ENCODE measurements around the gene FAM163B. TPM values are rescaled to one million over a fixed set of nuclear protein-coding genes. Genes with fewer than 3 reads are reported as not detected.

FAM163B gene
- total and polyA plus RNA-seq, 7 experiments from 2014 or later, result not detected

DNA sequence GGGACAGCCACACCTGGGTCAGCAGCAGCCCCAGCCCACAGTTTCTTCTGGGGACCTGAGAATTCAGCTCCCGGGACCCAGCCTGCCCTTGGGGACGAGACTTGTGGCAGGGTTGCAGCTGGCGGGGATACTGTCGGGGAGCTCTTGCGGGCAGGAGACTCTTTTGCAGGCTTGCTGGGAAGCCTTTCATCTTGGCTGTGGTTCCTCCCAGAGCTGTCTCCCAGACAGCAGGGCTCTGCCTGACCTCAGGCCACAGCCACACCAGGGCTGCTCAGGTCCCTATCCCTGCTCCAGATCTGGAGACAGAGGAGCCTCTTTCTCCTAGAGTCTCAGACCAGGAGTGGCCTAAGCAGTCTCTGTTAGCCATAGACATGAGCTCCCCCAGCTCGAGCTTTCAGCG is 79.7 kb downstream of the FAM163B start:
- CTCF ChIA-PET, result interaction anchor here (0.8 to 1.0 kb wide), 2 partner anchors 30 to 180 kb away, joined by 3 read pairs; no protein-coding TSS in a partner anchor

DNA sequence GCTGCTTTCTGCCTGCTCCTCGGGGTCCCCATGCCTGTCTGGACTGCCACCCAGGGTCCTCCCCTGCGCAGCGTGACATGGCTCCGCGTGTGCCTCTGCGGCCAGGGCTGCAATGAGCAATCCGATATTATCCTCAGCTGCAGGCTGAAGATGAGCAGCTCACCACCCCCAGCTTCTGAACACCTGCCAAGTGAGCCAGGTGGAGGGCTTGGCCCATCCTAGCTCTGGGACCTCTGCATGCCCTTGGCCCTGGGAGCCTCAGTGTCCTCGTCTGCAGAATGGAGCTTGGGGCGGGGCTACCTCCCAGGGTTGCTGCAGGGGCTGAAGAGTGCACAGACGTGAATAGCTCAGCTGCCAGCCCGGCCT is 80.3 kb downstream of the FAM163B start:
- intact Hi-C loops (cut with micrococcal nuclease), result no loop called here
- DNase-seq, result no peak
- Histone ChIP-seq H3K36me3 (ENCODE audit: control insufficient read depth in 2 of 3, insufficient read depth in 3 of 3, low read length in 3 of 3) (no peaks in the 10 kb centered on the region), H3K9me3 (ENCODE audit: control insufficient read depth in 2 of 3, low read length in 3 of 3) (no peaks in the 10 kb centered on the region), H3K27ac (ENCODE audit: low read depth, low read length) (no peak overlapping the region), H3K4me3 (ENCODE audit: low read length) (no peak overlapping the region), H3K27me3 (ENCODE audit: control insufficient read depth in 2 of 2, insufficient read depth in 2 of 2, low read length in 2 of 2) (no peaks in the 10 kb centered on the region), H3K4me1 (ENCODE audit: control insufficient read depth in 2 of 2, insufficient read depth in 2 of 2, low read length in 2 of 2) (peaks cover 0 to 23% of the 10 kb centered on the region in 2 donors)
- no peak overlapping the region for H3K4me3 Mint-ChIP-seq
- ChIA-PET CTCF (interaction anchor here (0.8 to 1.0 kb wide), 2 partner anchors 29 to 180 kb away, joined by 3 read pairs; no protein-coding TSS in a partner anchor), POLR2A (no interaction called here)
- no peak overlapping the region for H3K27ac Mint-ChIP-seq
- H3K36me3 Mint-ChIP-seq, result no peaks in the 10 kb centered on the region
- peaks cover 0 to 19% (median 7%) of the 10 kb centered on the region in 5 donors for H3K27me3 Mint-ChIP-seq
- peaks cover 0 to 5% (median 0%) of the 10 kb centered on the region in 11 donors for H3K9me3 Mint-ChIP-seq
- H3K4me1 Mint-ChIP-seq, result peaks cover 7 to 32% (median 20%) of the 10 kb centered on the region in 7 donors
- no peak for ATAC-seq

More for the DNA sequence above, 79.7 kb downstream of the FAM163B start:
- ATAC-seq (no peak), DNase-seq (no peak)
- Histone ChIP-seq H3K4me1 (ENCODE audit: control insufficient read depth in 2 of 2, insufficient read depth in 2 of 2, low read length in 2 of 2) (peaks cover 0 to 28% of the 10 kb centered on the region in 2 donors), H3K9me3 (ENCODE audit: control insufficient read depth in 2 of 3, low read length in 3 of 3) (no peaks in the 10 kb centered on the region), H3K36me3 (ENCODE audit: control insufficient read depth in 2 of 3, insufficient read depth in 3 of 3, low read length in 3 of 3) (no peaks in the 10 kb centered on the region), H3K4me3 (ENCODE audit: low read length) (no peak overlapping the region), H3K27me3 (ENCODE audit: control insufficient read depth in 2 of 2, insufficient read depth in 2 of 2, low read length in 2 of 2) (no peaks in the 10 kb centered on the region), H3K27ac (ENCODE audit: low read depth, low read length) (no peak overlapping the region)
- no peaks in the 10 kb centered on the region for H3K36me3 Mint-ChIP-seq
- intact Hi-C loops (cut with micrococcal nuclease), result no loop called here
- H3K27me3 Mint-ChIP-seq, result peaks cover 0 to 19% (median 7%) of the 10 kb centered on the region in 5 donors
- H3K27ac Mint-ChIP-seq, result no peak overlapping the region
- peaks cover 7 to 32% (median 23%) of the 10 kb centered on the region in 7 donors for H3K4me1 Mint-ChIP-seq
- no peak overlapping the region for H3K4me3 Mint-ChIP-seq
- POLR2A ChIA-PET, result interaction anchor here (0.7 kb wide), 1 partner anchor 20 kb away, joined by 3 read pairs; no protein-coding TSS in a partner anchor
- H3K9me3 Mint-ChIP-seq, result peaks cover 0 to 5% (median 0%) of the 10 kb centered on the region in 11 donors

DNA sequence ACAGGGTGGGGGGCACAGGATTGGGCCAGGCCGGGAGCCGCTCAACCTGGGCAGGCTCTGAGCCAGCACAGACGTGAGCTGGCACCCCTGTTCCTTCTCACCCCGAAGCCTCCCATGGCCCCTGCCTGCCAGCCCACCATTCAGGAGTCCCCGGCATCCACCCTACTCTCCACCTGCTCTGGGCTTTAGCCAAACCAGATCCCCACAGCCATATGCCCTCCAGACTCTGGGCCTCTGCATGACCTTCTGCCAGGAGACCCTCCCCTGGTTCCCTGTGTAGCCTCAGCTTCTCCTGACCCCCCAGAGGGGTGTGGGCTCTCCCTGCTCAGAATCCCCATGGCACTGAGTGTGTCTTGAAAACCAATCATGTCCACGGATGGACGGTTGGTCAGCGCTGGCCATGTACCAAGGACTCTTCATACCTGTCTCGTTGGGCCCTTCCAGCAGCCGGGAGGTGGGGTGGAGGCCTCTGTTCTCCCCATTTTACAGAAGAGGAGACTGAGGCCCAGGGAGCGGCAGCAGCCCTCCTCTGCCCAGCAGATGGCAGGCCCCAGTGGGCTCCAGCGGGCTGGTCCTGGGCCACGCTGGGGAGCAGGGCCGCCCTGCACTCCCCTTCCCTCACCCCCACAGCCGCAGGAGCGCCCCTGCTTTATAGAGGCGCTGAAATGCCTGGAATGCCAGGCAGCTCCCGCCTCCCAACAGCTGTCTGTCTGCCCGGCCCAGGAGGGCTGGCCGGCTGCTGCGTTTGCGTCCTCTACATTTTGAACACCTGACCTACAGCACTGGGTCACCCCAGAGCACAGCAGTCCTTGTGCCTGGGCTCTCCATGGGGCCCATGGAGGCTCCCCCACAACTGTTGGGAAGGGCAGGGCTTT is 81.0 kb downstream of the FAM163B start:
- ATAC-seq (no peak), DNase-seq (no peak)
- no peak overlapping the region for H3K27ac ChIP-seq (ENCODE audit: low read depth, low read length)
- no peak overlapping the region for H3K4me3 ChIP-seq (ENCODE audit: low read length)
- H3K9me3 ChIP-seq (ENCODE audit: control insufficient read depth in 2 of 3, low read length in 3 of 3), result no peaks in the 10 kb centered on the region
- H3K27me3 ChIP-seq (ENCODE audit: control insufficient read depth in 2 of 2, insufficient read depth in 2 of 2, low read length in 2 of 2), result no peaks in the 10 kb centered on the region
- intact Hi-C loops (cut with micrococcal nuclease), result no loop called here
- Mint-ChIP-seq H3K4me1 (peaks cover 5 to 26% (median 15%) of the 10 kb centered on the region in 7 donors), H3K27me3 (peaks cover 0 to 15% (median 6%) of the 10 kb centered on the region in 5 donors), H3K27ac (no peak overlapping the region), H3K9me3 (peaks cover 0 to 5% (median 0%) of the 10 kb centered on the region in 11 donors), H3K4me3 (no peak overlapping the region), H3K36me3 (no peaks in the 10 kb centered on the region)
- peaks cover 0 to 17% of the 10 kb centered on the region in 2 donors for H3K4me1 ChIP-seq (ENCODE audit: control insufficient read depth in 2 of 2, insufficient read depth in 2 of 2, low read length in 2 of 2)
- CTCF ChIA-PET, result interaction anchor here (1.0 kb wide), 1 partner anchor 29 kb away, joined by 3 read pairs; no protein-coding TSS in a partner anchor
- H3K36me3 ChIP-seq (ENCODE audit: control insufficient read depth in 2 of 3, insufficient read depth in 3 of 3, low read length in 3 of 3), result no peaks in the 10 kb centered on the region
- POLR2A ChIA-PET, result no interaction called here

DNA sequence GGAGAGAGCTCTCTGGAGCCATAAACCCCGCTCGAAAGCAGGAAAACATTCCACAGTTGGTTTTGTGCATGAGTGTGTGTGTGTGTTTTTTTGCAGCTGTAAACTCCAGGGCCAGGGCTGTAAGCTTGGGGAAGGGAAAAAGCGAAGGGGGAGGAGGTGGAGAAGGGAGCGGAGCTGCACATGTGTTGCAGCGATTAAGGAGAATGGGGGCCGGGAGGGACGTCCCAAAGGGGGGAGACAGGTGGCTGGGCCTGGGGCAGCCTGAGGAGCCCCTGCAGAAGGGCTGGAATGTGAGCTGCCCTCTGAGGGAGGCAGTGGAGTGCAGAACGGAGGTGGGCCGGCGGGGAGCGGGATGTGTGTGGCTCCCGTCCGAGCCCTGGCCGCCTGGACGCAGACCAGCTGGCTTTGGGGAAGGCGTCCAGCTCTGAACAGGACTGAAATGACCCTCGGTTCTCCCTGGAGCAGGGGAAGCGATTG is 81.7 kb downstream of the FAM163B start:
- Mint-ChIP-seq H3K4me3 (peak overlapping the region in 1 of 10 donors; percentile 38), H3K9me3 (peaks cover 0 to 2% (median 0%) of the 10 kb centered on the region in 11 donors), H3K4me1 (peaks cover 0 to 19% (median 9%) of the 10 kb centered on the region in 7 donors), H3K27me3 (peaks cover 0 to 10% (median 0%) of the 10 kb centered on the region in 5 donors), H3K27ac (peak overlapping the region in 1 of 9 donors; percentile 89), H3K36me3 (no peaks in the 10 kb centered on the region)
- CTCF ChIA-PET, result no interaction called here
- POLR2A ChIA-PET, result no interaction called here
- no peaks in the 10 kb centered on the region for H3K9me3 ChIP-seq (ENCODE audit: control insufficient read depth in 2 of 3, low read length in 3 of 3)
- intact Hi-C loops (cut with micrococcal nuclease), result no loop called here
- H3K36me3 ChIP-seq (ENCODE audit: control insufficient read depth in 2 of 3, insufficient read depth in 3 of 3, low read length in 3 of 3), result no peaks in the 10 kb centered on the region
- no peak overlapping the region for H3K4me3 ChIP-seq (ENCODE audit: low read length)
- ATAC-seq (no peak), DNase-seq (no peak)
- H3K27ac ChIP-seq (ENCODE audit: low read depth, low read length), result no peak overlapping the region
- H3K4me1 ChIP-seq (ENCODE audit: control insufficient read depth in 2 of 2, insufficient read depth in 2 of 2, low read length in 2 of 2), result peaks cover 0 to 9% of the 10 kb centered on the region in 2 donors
- H3K27me3 ChIP-seq (ENCODE audit: control insufficient read depth in 2 of 2, insufficient read depth in 2 of 2, low read length in 2 of 2), result no peaks in the 10 kb centered on the region

Other genes with a start within 250 kb of the FAM163B start
- gene SURF4, start 233.3 kb downstream of the FAM163B start, total RNA-seq, result 100 to 1,000 TPM in 1 of 5 experiments, 10 to 100 TPM in 4; 72.5 to 196 (median 75.1) TPM
- gene SURF4, start 233.3 kb downstream of the FAM163B start, polyA plus RNA-seq, result 100 to 1,000 TPM in 1 of 2 donors, 10 to 100 TPM in 1; 99.5 to 121 TPM
- gene STKLD1, start 233.0 kb downstream of the FAM163B start, total RNA-seq, result 1 to 10 TPM; 1.1 to 1.8 (median 1.5) TPM
- gene STKLD1, start 233.0 kb downstream of the FAM163B start, polyA plus RNA-seq, result under 1 TPM in 1 of 2 donors, not detected in 1; 0.78 TPM
- 10 to 100 TPM; 17.8 to 44.1 (median 28.6) TPM for gene REXO4, start 191.4 kb downstream of the FAM163B start, total RNA-seq
- 10 to 100 TPM; 14.0 to 29.9 TPM for gene REXO4, start 191.4 kb downstream of the FAM163B start, polyA plus RNA-seq
- gene ADAMTS13, start 187.0 kb downstream of the FAM163B start, total RNA-seq, result 1 to 10 TPM; 1.6 to 3.1 (median 2.5) TPM
- gene ADAMTS13, start 187.0 kb downstream of the FAM163B start, polyA plus RNA-seq, result under 1 TPM; 0.07 to 0.35 TPM
- 1 to 10 TPM in 4 of 5 experiments, under 1 TPM in 1; 0.56 to 4.7 (median 3.1) TPM for gene CACFD1, start 149.4 kb downstream of the FAM163B start, total RNA-seq
- 1 to 10 TPM; 2.5 to 3.7 TPM for gene CACFD1, start 149.4 kb downstream of the FAM163B start, polyA plus RNA-seq
- 10 to 100 TPM in 1 of 5 experiments, 1 to 10 TPM in 4; 2.4 to 34.7 (median 3.6) TPM for gene SLC2A6, start 130.3 kb downstream of the FAM163B start, total RNA-seq
- 1 to 10 TPM; 2.6 TPM for gene SLC2A6, start 130.3 kb downstream of the FAM163B start, polyA plus RNA-seq
- gene MYMK, start 84.4 kb downstream of the FAM163B start, total RNA-seq, result not detected
- not detected for gene MYMK, start 84.4 kb downstream of the FAM163B start, polyA plus RNA-seq
- 1 to 10 TPM in 1 of 5 experiments, under 1 TPM in 3, not detected in 1; 0.69 to 2.7 (median 0.81) TPM for gene ADAMTSL2, start 74.7 kb downstream of the FAM163B start, total RNA-seq
- gene ADAMTSL2, start 74.7 kb downstream of the FAM163B start, polyA plus RNA-seq, result under 1 TPM; 0.16 to 0.19 TPM
- gene DBH, start 27.0 kb upstream of the FAM163B start, total RNA-seq, result 1 to 10 TPM in 1 of 5 experiments, under 1 TPM in 3, not detected in 1; 0.08 to 1.2 (median 0.14) TPM
- gene DBH, start 27.0 kb upstream of the FAM163B start, polyA plus RNA-seq, result under 1 TPM; 0.14 to 0.38 TPM
- 10 to 100 TPM in 3 of 5 experiments, 1 to 10 TPM in 1, under 1 TPM in 1; 0.73 to 27.2 (median 16.5) TPM for gene SARDH, start 129.0 kb upstream of the FAM163B start, total RNA-seq
- gene SARDH, start 129.0 kb upstream of the FAM163B start, polyA plus RNA-seq, result 10 to 100 TPM; 10.2 to 11.0 TPM